NCI-H146 treated with DMSO at 0.1 percent for 48 hours (cell line): ENCODE results near the gene GPR183.

Experiments used
- DNase-seq: peaks from one replicate; lab custom pipeline; 2025; ENCODE audit not compliant: unreplicated experiment; lab: John Stamatoyannopoulos, UW

GPR183 gene

DNA sequence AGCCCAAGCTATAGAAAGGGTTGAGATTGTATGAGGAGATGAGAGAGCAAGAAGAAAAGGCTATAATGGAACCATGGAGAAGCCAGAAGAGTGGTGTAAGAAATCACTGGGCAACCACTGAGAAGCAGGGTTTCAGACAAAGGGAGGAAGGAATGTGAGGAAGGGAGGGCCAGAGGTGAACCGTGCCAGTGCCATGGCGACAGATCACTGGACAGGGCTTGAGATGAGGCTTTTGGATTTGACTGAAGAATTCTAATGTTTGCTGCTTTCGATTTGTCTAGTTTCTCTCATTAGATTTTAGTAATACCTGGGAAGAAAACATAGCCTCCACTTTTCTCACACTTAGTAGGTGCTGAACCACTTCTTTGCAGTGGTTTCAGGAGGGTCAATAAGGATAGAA is 6.3 kb upstream of the GPR183 start:
- DNase-seq: peak; percentile 12

DNA sequence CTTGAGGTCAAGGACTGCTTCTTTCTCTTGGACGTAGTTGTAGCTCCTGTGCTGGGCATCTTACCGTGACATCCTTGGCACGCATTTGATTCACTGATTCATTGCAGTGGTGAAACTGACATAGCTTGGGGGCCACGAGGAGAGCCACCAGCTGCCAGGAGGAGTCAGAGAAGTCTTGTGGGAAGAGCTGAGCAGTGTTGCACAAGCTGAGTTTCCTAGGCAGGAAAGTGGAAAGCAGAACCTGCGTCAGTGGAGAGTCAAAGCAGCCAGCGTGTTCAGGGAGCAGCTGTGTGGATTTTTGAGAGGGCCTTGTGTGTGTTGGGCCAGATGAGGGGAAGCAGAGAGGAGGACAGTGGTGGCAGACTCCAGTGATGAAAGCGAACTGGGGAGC is 5.3 kb upstream of the GPR183 start:
- DNase-seq: no peak

DNA sequence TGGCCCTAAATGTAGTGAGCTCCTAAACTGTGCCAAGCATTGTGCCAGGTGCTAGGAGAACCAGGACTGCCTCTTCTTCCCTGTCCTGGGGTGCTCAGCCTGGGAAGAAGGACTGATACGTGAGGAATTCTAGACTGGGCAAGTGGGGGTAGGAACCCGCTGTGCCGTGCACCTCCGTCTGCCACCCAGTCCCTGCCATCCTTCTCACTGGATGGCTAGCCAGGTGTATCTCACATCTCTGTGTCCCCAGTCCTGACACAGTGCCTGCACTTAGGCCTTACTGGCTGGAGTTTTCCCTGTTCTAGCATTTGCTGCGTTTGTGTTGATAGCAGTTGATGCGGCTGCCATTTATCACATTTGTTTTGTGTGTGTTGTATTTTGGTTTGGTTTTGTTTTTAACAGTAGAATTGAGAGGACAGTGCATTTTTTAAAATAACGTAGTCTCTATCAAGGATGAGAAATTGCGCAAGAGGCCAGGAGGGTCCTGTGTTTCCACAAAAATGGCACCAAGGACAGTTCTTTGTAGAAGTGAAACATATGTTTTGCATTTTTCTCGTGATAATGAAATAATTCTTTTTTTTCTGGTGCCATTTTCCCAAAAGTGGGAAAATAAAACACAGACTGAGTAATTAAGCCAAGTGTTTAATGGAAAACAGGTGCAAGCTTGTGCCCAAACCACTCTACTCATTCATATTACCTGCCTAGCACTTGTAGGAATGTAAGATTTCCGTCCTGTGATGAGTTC is 4.7 kb upstream of the GPR183 start:
- DNase-seq: no peak

DNA sequence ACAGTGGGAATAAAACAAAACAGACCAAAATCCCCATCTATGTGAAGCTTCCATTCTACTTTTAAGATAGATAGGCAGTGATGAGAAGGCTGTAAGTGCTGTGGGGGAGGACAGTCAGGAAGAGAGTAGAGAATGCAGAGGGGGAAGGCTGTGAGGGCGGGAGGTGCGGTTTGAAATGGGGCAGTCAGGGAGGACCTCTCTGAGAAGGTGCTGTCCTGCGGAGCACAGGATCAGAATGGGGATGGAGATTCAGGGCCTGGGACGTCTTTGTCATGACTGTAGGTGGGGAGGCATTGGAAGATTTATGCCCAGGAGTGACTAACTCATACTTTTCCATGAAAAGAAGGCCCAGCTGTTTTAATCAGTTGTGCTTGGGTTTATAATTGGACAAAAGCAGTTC is 3.9 kb upstream of the GPR183 start:
- no peak for DNase-seq

DNA sequence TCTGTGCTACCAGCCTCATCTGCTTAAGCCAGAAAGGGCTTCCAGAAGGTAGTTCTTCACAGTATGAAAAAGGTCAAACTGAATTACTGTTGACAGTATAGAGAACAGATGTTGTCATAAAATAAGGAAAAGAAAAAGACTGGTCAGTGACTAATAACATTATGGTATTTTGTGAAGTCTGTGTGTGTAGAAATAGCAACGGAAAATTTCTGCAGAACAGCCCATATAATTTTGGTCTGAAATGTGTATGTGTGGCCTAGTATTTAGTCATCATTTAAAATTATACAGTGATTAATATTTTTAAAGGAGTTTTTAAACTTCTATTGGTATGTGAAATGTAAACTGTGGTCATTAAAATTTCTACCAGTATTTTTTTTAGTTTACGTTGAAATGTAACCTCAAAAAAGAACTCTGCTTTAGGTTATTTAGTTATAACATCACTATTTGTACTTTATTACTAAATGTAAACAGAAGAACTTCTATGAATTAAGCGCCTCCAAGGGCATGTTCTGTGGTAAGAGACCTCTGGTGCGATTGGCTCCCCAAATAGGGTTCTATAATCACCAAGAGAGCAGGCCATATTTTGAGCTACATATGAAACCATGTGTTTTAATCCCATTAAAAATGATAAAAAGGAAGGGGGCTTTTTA is 3.3 kb upstream of the GPR183 start:
- no peak for DNase-seq

DNA sequence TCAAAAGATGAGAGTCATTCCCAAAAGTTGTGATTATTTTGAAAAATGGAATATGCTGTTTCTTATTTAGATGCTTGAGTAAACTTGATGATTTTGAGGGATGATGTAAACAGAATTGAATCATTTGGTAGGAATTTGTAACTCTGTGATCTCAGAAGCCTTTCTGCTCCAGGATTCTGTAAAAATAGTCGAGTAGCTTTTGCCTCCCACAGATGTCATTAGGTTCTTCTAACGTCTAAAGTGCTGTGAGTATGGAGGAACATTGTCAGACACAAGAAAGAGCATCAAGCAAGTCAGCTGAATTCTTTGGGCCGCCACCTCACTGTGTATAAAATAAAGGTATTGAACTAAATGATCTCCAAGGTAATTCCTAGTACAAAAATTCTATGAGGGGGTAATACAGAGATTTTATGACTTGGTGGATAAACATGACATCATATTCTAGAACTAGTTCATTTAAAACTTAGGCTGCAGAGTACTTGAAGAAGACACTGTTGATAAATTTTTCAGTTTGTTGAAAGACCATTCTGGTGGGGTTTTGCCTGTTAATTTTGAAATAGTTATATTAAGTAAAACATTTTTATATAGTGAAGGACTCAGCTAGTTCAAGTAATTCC is 1.4 kb upstream of the GPR183 start:
- DNase-seq: no peak

DNA sequence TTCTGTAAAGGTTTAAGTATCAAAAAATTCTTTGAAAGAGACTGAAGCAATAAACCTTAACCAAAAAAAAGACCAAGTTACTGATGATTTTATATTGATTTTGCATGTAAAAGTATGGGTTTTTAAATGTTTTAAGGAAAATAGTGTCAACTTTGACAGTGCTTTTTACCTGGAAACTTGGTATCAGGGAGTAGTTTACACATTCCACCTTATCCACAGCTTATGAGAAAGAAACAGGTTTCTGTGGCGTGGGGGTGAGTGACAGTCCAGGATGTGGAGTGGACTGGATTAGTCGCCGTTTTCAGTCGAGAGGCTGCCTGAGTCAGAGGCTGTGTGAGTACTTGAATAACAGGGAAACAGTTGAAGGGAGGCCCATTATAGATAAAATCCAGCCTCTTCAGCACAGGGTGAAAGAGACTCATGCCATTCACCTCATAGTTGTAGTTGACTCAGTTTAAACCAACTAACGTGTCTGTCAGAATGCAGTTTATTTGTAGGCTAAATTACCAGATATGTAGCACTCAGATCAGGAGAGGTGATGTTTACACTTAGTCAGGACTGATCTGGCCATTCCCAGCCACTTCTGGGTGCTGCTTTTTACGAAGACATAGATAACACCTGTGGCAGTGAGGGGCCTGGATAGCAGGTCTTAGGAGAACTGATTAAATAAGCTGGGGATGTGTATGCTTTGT is 595 bp upstream of the GPR183 start:
- DNase-seq: no peak

DNA sequence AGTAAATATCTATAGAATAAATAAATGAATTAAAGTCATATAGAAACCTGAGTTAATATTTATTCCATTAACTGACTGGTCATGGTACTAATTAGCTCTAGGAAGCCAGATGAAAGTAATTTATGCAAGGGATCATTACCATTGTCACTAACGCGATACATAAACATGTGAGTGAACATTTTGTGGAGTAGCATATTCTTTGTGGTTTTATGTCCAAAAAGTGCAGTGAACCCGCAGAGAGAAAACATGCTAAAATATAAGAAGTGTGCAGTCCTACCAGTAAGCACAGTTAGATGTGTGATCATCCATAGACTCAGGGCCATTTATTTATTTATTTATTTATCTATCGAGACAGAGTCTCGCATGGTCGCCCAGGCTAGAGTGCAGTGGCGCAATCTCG is 1.6 kb downstream of the GPR183 start:
- no peak for DNase-seq

DNA sequence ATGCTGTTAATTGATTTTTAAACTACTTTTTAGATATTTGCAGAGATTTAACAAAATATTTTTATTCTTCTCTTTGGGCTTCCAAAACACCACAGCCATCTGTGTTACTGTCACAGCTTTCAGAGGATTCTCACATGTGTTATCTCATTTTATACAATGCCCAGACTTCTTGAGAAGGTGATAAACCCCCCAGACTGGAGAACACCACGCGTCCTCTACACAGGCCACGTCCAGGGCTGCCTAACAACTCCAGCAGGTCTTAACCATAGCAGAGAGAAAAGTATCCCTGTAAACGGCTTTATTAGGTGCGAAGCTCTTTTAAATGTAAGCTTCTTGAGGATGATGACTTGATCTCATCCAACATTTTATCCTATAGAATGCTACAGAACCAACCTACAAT is 2.0 kb downstream of the GPR183 start:
- DNase-seq: no peak

DNA sequence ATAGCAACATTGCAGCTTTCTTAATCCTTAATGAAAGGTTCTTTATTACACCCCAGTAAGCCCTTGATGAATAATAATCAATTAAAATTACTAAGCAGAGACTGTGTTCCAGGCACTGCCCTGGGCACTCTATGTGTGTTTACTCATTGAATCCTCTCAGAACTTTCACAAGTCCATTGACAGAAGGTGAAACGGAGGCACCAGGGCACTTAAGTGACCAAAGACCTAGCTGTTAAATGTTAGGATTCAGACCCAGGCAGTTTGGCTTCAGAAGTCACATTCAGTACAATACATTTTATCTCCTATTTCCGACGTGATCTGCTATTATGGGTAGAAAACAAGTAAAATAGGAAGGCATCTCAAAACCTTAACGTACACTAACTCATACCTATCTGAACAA is 2.7 kb downstream of the GPR183 start:
- DNase-seq: no peak

DNA sequence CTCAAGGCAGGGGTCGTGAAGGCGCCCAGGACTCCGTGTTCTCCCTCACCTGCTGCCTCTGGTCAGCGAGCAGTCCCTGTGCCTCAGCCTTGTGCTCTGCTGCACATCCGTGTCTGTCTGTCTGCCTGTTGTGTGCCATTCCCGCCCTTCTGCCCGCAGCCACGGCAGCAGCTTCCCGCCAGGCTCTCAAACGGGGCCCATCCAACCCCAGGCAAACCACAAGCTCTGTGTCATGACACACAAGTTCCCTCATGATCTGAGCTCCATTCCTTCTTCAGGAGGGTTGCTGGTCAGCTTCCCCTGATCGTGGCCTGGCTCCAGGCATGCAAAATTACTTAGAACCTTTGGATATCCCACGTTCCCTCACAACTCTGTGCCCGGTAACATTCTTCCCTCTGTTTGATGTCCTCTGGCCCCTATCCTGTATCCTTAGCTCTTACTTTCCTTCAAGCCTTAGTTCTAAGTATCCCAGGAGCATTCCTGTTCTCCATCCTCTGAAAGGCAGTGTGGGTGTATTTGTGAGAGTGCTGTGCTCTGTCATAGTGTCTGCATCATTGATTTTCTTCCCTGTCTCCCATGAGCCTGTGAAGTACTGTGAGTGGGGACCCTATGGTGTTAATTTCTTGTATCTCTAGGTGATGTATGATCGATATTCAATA is 3.2 kb downstream of the GPR183 start:
- no peak for DNase-seq

DNA sequence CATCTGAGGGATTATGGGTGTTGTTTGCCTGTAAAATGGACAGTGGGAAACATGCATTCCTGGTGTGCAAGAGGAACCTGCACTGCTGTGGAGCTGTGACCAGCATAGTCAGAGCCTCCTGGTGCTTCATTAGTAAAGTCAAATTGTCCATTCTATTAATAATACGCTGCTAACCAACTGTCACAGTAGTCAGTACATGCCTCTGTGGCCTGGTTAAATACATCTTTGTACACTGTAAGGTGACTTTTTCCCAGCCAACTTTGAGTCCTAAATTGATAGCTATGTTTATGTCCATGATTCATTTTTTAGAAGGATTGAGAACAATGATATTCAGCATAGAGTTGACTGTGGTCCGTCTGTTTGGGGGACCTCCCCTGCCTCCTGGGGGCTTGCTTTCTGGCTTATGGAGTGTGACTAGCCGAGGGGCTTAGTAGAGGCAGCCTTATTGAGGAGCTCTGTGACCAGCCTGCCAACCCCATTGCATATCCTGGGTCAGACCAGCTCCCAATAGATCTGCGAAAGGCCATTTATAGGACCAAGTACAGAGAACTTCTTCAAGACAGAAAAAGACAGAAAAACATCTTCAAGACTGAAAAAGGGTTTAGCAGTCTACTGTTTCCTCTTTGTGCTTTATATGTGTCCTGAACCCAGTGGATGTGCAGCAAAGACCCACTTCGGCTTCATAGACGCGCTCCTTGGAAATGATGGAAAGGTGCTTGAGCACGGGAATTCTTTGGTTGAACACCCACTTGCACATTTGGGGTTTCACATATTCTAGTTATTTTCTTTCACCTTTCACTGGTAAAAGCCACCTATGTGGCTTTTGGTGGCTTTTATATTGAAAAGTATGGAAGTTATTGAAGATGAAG is 4.3 kb downstream of the GPR183 start:
- DNase-seq: no peak

DNA sequence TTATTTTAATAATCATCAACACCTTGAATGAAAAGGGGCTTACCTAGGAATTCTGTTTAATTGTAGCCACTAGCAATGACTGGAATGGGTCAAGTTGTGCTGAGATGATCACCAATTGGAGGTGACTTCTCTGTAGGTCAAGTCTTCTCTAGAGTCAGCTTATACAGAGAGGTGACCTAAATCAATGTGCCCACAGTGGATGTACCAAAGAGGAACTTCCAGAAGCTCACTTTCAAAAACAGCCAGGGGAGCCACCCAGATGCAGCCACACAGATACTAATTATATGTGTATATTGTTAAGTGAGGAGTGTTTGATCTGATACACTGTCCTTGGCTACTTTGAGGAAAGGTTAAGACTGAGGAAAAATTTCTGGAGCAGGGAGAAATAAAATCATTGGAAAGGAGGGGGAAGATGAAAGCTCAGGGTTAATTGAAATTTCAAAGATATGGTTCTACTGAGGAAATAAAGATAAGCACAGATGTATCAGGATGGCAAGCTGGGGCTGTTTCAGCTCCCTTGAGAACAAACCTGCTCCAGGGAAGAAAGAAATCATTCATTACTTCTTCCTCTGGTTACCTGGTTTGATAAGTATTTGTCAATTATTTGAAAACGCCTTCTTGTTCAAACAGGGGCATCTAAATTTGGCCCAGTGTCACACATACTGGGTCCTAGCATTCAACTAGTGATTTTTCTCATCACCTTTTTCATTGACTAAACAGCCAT is 5.1 kb downstream of the GPR183 start:
- DNase-seq: no peak

DNA sequence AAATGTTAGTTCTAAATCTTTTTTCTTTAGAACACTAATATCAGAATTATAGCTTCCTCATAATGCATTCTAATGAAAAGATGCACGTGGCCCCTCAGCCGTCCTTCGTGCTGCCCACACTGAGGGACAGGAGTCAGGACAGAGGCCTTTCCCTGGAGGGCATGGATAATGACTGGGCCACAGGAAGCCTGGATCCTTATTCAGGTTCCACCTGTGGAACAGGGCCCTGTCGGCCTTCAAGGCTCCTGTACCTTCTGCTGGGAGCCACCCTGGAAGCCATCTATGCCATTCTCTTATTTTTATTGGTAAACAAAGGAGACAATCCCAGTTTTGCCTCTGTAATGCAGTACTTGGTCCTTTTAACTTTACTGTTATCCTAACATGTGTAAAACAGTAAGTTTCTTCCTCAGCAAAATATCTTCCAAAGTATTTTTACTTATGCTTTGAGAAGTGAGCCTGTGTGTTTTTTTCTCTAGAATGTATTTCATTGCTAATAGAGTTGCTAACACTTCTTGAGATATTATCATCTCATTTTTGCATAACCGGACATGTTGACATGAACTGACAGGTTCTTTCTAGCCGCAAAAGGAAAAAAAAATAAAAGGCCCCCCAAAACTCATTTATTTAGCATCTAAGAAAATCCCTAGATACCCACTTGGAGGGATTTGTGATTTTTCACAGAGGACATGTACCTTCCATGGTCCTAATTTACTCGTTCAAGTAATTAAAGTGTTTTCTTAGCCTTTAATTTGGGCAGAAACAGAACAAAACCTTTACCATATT is 6.0 kb downstream of the GPR183 start:
- DNase-seq: no peak

DNA sequence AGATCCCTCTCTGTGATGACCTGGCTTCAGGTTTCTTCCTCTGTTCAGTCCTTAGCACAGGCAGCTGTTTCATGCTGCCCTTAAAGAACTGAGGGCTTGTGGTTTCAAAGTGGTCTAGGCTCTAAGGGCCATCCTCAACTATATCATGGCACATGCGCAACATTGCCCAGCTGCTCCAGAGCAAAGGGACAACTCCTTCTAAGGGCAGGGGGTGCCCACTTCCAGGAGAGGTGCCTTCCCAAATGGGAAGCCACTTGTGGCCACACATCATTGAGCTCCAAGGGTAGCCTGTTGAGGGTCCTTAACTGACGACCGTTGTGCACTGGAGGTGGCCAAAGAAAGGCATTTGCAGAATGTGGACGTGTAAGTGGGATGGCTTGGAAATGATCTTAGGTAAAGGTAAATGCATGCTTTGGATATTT is 7.3 kb downstream of the GPR183 start:
- DNase-seq: no peak

DNA sequence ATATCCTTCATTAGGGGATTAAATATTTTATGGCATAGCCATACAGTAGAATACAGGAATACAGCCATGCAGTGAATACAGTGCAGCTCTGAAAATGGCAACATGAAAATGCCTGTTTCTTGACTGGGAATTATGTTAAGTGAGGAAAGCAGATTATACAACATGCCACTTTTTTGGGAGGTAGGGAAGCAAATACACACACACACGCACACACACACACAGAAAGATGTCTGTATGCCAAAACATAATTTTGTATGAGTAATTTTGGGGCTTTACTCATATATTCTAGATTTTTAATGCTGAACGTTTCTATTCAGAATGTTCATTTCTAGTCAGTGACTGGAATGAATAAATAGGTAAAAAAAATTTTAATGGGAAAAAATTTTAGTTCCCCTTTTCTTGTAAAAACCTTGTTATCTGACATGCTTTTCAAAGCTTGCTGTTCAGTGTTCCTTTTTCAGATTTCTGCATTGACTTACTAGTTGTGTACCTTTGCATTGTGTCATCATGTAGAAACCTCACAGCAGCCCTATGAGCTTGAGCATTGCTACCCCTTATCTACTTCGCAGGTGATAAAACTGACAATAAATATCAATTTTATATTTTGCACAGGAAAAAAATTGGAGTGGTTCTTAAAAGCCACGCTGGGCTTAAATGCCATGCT is 7.8 kb downstream of the GPR183 start:
- no peak for DNase-seq

DNA sequence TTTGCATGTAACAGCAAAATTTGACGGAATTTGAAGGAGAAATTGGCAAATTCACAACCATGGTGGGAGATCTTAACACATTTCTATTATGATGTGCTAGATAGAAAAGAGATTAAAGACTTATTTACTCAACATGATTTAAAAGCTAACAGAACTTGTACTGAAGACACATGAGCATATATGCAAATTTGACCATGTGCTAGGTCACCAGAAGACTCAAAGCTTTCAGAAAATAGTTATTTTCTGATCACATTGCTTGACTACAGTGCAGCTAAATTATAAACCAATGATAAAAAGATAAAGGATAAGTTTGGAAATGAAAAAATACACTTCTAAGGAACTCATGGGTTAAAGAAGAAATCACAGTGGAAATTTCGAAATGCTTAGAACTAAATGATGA is 9.1 kb downstream of the GPR183 start:
- no peak for DNase-seq

DNA sequence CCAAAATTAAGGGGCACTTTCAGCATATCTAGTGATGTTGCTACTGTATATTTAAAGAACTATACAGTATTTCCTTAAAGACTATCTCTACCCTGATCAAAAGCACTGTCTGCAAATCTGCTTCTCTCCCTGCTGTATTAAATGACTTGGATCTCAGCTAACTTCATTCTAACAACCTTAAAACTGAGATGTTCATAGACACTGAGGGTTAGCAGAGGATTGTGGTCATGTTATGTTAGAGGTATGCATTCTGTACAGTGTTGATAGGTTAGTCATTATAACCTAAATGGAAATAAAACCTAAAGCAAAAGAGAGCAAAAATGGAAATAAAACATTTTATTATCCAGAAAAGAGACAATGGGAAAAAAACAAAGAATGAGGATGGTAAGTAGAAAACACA is 9.9 kb downstream of the GPR183 start:
- DNase-seq: no peak

DNA sequence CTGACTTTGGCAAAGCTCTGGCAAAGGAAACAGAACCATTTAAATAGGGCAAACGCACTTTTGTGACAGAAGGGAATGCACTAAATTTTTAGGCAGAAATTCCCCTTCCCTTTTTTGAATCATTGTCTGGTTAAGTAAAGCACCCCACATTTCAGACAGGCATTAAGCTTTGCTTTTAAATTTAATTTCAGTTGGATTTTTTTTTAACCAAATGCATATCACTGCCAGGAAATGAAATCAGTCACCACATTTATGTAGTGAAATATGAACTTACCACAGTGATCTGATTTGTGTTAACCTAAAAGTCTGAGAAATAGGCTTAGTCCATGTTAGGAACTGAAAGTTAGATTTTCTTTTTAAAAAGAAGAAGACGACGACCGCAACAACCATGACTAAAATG is 10.8 kb downstream of the GPR183 start:
- DNase-seq: no peak
